GM12892 (cell line): ENCODE data around the gene TPRX2.
"Not testable (repeated sequence)": the region's sequence is repeated elsewhere in the genome, so short reads cannot be mapped to it uniquely, and the experiment has no call there.

Source experiments
- DNase-seq: peaks from one replicate; pipeline ENCODE4 v3.0.0; 2011; ENCODE audit not compliant: insufficient read length
- FAIRE-seq: peaks from 2 replicates; lab custom pipeline; 2011; peaks lifted over from hg19 to GRCh38; lab: Jason Lieb, UNC
- POLR2A ChIP-seq: IDR thresholded peaks from 2 replicates; pipeline ENCODE4 v1.6.1; 2011; ENCODE audit warnings: low read depth, low read length, control low read depth
- POLR2AphosphoS5 ChIP-seq: IDR thresholded peaks from 2 replicates; pipeline ENCODE4 v1.6.1; 2011; ENCODE audit warnings: low read depth, low read length, control low read depth
- TAF1 ChIP-seq: IDR thresholded peaks from 2 replicates; pipeline ENCODE4 v1.6.1; 2011; ENCODE audit warnings: low read depth, mild to moderate bottlenecking, control low read depth, low read length, borderline replicate concordance

TPRX2 gene

GRCh38 chr19:47839913-47840312 lies 19.1 kb upstream of the TPRX2 start:
- no peak for TF ChIP-seq TAF1
- TF ChIP-seq POLR2A: no peak
- no peak for TF ChIP-seq POLR2AphosphoS5
- FAIRE-seq (no peak), DNase-seq (no peak)

GRCh38 chr19:47842941-47843340 lies 16.1 kb upstream of the TPRX2 start:
- DNase-seq (no peak), FAIRE-seq (no peak)
- TF ChIP-seq POLR2AphosphoS5: no peak
- no peak for TF ChIP-seq TAF1
- no peak for TF ChIP-seq POLR2A

- TF ChIP-seq POLR2A (no peak), TAF1 (no peak), POLR2AphosphoS5 (no peak)
- FAIRE-seq: no peak
- DNase-seq: no peak
These were observed 10.6 kb upstream of the TPRX2 start for GRCh38 chr19:47848425-47848822.

GRCh38 chr19:47848823-47849473 lies 10.1 kb upstream of the TPRX2 start:
- no peak for FAIRE-seq
- TF ChIP-seq POLR2A: no peak
- no peak for TF ChIP-seq TAF1
- no peak for TF ChIP-seq POLR2AphosphoS5
- DNase-seq: no peak

- FAIRE-seq (no peak), DNase-seq (no peak)
- TF ChIP-seq TAF1: no peak
- TF ChIP-seq POLR2A: no peak
- no peak for TF ChIP-seq POLR2AphosphoS5
These were observed 6.0 kb upstream of the TPRX2 start for GRCh38 chr19:47853003-47853402.

- no peak for DNase-seq
- no peak for FAIRE-seq
- TF ChIP-seq POLR2A (no peak), TAF1 (no peak), POLR2AphosphoS5 (no peak)
These were observed 4.6 kb upstream of the TPRX2 start for GRCh38 chr19:47854459-47854858.

GRCh38 chr19:47858231-47858630 lies 804 bp upstream of the TPRX2 start:
- not testable (repeated sequence) for DNase-seq, FAIRE-seq

GRCh38 chr19:47859838-47860237 lies 803 bp downstream of the TPRX2 start:
- not testable (repeated sequence) for FAIRE-seq, DNase-seq

- FAIRE-seq (no peak), DNase-seq (no peak)
- TF ChIP-seq TAF1: no peak
- TF ChIP-seq POLR2AphosphoS5: no peak
- TF ChIP-seq POLR2A: no peak
These were observed 1.7 kb downstream of the TPRX2 start for GRCh38 chr19:47860602-47861297.

- DNase-seq (no peak), FAIRE-seq (no peak)
- TF ChIP-seq POLR2A (no peak), POLR2AphosphoS5 (no peak), TAF1 (no peak)
These were observed 2.6 kb downstream of the TPRX2 start for GRCh38 chr19:47861630-47862029.

- FAIRE-seq (peak; percentile 85), DNase-seq (peak; percentile 80)
- TF ChIP-seq TAF1 (no peak), POLR2AphosphoS5 (no peak), POLR2A (no peak)
These were observed 4.5 kb downstream of the TPRX2 start for GRCh38 chr19:47863514-47863936.

- no peak for TF ChIP-seq TAF1
- TF ChIP-seq POLR2AphosphoS5: no peak
- no peak for TF ChIP-seq POLR2A
- no peak for DNase-seq
- FAIRE-seq: no peak
These were observed 6.1 kb downstream of the TPRX2 start for GRCh38 chr19:47865166-47865565.
